ENCODE measurements around the gene TRPM7.
"Not testable (repeated sequence)": the region's sequence is repeated elsewhere in the genome, so short reads cannot be mapped to it uniquely, and the experiment has no call there.

The TRPM7 gene

DNA sequence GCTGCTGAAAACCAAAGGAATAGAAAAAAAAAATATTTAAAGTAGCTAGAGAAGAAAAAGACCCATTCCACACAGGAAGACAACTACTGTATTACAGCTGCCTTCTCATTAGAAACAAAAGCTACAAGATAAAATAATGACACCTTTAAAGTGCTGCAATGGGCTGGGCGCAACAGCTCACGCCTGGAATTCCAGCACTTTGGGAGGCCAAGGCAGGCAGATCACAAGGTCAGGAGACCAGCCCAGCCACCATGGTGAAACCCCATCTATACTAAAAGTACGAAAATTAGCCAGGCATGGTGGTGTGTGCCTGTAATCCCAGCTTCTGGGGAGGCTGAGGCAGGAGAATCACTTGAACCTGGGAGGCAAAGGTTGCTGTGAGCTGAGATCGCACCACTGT, 31.0 kb downstream of the TRPM7 start:
- no peak for DNase-seq (ENCODE audit: low read depth)

- DNase-seq (ENCODE audit: low read depth) = no peak
Observed at GRCh38 chr15:50653156-50653743, 33.3 kb downstream of the TRPM7 start.

GRCh38 chr15:50652671-50653070, 33.9 kb downstream of the TRPM7 start:
- DNase-seq (ENCODE audit: low read depth) = no peak

DNA sequence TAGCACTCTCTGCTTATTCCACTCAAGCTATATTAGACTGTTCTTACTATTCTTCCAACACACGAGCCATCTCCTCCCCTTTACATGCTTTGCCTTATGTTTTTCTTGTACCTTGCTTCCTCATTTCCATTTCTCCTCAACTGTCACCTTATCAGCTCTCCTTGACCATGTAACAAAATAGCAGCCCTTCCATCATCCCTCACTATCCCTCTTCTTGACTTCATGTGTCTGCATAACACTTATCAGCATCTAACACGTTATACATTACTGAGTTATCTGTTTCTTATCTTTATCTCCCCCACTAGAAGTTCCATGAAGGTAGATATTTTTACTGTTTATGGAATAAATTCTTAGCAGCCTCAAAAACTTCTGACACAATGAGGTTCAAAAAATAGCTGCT, 45.3 kb downstream of the TRPM7 start:
- DNase-seq (ENCODE audit: low read depth) = no peak

- no peak for DNase-seq (ENCODE audit: low read depth)
Observed at GRCh38 chr15:50636146-50636545, 50.5 kb downstream of the TRPM7 start.

GRCh38 chr15:50633653-50634052, 52.9 kb downstream of the TRPM7 start:
- DNase-seq (ENCODE audit: low read depth) = no peak

DNA sequence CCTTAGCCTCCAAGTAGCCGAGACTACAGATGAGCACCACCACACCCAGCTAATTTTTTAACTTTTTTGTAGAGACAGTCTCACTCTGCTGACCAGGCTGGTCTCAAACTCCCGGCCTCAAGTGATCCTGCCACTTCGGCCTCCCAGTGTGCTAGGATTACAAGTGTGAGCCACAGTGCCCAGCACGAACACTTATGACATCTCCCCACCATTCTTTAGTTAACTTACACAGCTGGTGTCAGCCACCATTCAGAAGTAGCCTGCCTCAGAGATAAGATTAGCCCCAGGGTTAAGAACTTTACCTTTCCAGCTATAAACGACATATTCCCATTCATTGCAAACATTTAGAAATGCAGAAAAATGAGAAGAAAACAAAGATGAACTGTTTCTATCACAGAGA, 58.2 kb downstream of the TRPM7 start:
- no peak for DNase-seq (ENCODE audit: low read depth)

- DNase-seq (ENCODE audit: low read depth) = no peak
Observed at GRCh38 chr15:50627351-50628055, 59.1 kb downstream of the TRPM7 start.

GRCh38 chr15:50624616-50625168, 61.9 kb downstream of the TRPM7 start:
- no peak for DNase-seq (ENCODE audit: low read depth)

- not testable (repeated sequence) for DNase-seq (ENCODE audit: low read depth)
Observed at GRCh38 chr15:50622361-50622943, 64.1 kb downstream of the TRPM7 start.

DNA sequence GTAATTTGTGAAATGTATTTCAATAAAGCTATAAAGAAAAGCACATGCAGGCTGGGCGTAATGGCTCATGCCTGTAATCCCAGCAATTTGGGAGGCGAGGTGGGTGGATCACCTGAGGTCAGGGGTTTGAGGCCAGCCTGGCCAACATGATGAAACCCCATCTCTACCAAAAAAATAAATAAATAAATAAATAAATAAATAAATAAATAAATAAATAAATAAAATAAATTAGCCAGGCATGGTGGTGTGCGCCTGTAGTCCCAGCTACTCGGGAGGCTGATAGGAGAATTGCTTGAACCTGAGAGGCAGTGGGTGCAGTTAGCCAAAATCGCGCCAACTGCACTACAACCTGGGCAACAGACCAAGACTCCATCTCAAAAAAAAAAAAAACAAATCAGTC, 69.6 kb downstream of the TRPM7 start:
- not testable (repeated sequence) for DNase-seq (ENCODE audit: low read depth)

DNA sequence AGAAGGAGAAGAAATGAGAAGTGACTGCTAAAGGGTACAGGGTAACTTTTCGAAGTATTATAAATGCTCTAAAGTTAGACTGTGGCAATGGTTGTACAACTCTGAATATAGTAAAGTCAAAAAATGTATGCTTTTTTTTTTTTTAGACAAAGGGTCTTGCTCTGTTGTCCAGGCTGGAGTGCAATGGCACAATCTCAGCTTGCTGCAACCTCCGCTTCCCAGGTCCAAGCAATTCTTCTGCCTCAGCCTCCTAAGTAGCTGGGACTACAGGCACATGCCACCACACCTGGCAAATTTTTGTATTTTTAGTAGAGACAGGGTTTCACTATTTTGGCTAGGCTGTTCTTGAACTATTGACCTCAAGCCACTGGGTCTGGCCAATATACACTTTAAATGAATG, 70.0 kb downstream of the TRPM7 start:
- not testable (repeated sequence) for DNase-seq (ENCODE audit: low read depth)

GRCh38 chr15:50613600-50613999, 73.0 kb downstream of the TRPM7 start:
- no peak for DNase-seq (ENCODE audit: low read depth)

DNA sequence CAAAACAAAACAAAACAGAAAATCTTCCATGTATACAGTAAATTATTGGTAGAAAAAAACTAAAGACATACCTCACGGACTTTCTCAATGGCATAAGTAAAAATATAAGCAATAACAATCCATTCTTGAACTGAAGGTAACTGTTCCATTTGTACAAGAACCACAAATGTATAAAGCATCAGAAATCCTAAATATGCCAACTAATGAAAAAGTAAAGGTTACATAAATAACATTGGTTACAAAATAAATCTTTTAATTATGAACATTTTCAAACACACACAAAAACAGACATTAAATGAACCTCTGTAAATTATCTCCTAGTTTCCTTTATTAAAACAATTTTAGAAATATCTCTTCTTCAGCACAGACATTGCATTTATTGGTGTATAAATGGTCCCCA, 79.5 kb downstream of the TRPM7 start:
- DNase-seq (ENCODE audit: low read depth) = no peak

DNA sequence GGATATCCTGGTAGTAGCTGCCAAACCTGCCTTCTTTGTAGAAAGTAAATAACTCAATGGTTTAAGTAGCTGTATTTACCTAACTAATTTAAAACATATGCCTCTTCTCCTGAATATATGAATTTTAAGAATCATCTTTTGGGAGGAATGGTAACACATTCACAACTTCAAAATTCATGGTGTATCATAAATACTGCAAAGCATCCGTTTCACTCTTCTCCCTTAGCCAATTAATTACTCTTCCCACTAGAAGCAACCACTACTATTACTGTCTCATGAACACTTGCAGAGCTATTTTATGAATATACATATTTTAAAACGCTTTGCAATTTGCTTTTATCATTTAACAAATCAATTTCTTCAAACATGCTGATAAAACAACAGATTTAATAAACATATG, 81.1 kb downstream of the TRPM7 start:
- no peak for DNase-seq (ENCODE audit: low read depth)

GRCh38 chr15:50602028-50602427, 84.6 kb downstream of the TRPM7 start:
- not testable (repeated sequence) for DNase-seq (ENCODE audit: low read depth)

DNA sequence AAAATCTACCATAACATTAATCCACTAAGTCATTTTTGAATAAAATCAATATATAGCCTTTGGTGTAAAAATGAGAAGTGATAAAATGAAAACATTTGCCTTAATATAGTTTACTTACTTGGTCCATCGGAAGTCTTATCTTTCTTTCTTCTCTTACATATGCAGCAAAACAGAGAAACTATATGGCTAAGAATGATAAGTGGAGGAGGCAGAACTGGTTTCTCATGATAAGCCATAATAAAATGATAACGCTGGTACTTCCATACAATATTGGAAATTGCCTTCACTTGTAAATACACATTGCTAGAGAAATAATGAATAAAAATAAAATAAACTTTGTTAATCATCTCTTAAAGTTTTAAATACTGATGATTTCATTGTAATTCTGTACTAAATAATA, 92.3 kb downstream of the TRPM7 start:
- DNase-seq (ENCODE audit: low read depth) = no peak

- no peak for DNase-seq (ENCODE audit: low read depth)
Observed at GRCh38 chr15:50593761-50594160, 92.8 kb downstream of the TRPM7 start.

GRCh38 chr15:50590288-50590687, 96.3 kb downstream of the TRPM7 start:
- DNase-seq (ENCODE audit: low read depth) = no peak

- no peak for DNase-seq (ENCODE audit: low read depth)
Observed at GRCh38 chr15:50577492-50577891, 109.1 kb downstream of the TRPM7 start.

DNA sequence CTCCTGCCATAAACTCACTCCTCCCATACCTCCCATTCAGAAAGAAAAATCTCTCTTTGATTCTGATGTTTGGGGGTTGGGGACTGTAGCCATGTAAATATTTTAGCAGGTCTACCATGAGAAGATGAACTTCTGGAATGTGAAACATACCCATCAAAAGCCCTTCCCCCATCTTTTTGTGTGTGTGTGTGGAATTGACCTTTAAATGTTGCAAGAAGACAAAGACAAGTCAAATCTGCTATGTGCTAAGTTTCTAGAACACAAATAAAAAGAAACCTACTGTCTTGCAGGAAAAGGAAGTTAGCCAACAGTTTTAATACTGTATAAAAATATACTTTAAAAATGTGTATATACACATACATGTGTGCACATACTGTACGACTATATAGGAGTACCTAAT, 110.4 kb downstream of the TRPM7 start:
- DNase-seq (ENCODE audit: low read depth) = no peak

DNA sequence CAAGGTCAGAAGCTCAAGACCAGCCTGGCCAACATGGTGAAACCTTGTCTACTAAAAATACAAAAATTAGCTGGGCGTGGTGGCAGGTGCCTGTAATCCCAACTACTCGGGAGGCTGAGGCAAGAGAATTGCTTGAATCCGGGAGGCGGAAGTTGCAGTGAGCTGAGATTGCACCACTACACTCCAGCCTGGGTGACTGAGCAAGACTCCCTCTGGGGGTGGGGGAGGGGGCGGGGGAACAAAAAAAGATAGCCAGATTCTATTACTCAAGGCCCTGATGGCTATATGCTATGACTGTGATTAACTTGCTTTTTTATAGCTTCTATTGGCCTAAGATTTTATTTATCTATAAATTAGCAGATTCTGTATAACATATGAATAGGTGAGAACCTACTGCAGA, 112.8 kb downstream of the TRPM7 start:
- DNase-seq (ENCODE audit: low read depth) = not testable (repeated sequence)

GRCh38 chr15:50563756-50564155, 122.8 kb downstream of the TRPM7 start:
- DNase-seq (ENCODE audit: low read depth) = no peak

All from stimulated activated CD8-positive, alpha-beta memory T cell treated with anti-CD3 and anti-CD28 coated beads, Interleukin-12 subunit alpha, Interleukin-12 subunit beta, amount 100 ng/mL, for 4 hours (primary cell).